LNCaP clone FGC (cell line): ENCODE results near the gene PSMA3.

Experiments used
- DNase-seq: peaks from one replicate; pipeline ENCODE4 v3.0.0-alpha.2; 2011; ENCODE audit warnings: low read depth
- H3K4me3 ChIP-seq: 2 replicates; pipeline ENCODE4 v1.5.1; 2011; ENCODE audit warnings: mild to moderate bottlenecking, low read depth, low read length, control low read depth
- TF ChIP-seq, protein P1 (sequence below): IDR thresholded peaks from 2 replicates; pipeline ENCODE4 v1.5.1; 2012; ENCODE audit warnings: mild to moderate bottlenecking; ENCODE audit not compliant: control insufficient read depth, insufficient read depth; ENCODE audit errors: extremely low read depth

Gene PSMA3

DNA sequence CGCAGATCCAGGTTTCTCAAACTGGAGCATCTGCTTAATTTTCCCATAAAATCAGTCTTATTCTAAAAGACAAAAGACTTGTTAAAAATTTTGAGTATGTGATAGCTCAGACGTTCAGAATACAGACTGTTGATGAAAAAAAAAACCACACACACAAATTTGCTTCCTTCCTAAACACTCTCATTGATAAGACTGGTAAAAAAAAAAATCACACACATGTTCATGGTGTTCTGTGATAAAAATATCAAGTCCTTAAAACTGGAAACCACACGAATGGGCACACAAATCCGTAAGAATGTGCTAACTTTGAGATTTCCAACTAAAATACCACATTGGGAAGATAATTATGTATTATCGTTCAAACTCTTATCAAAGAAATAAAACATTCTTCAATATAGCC, 47.0 kb downstream of the PSMA3 start:
- DNase-seq: no peak
- H3K4me3 ChIP-seq: no peak overlapping the region
- TF ChIP-seq, protein P1, sequence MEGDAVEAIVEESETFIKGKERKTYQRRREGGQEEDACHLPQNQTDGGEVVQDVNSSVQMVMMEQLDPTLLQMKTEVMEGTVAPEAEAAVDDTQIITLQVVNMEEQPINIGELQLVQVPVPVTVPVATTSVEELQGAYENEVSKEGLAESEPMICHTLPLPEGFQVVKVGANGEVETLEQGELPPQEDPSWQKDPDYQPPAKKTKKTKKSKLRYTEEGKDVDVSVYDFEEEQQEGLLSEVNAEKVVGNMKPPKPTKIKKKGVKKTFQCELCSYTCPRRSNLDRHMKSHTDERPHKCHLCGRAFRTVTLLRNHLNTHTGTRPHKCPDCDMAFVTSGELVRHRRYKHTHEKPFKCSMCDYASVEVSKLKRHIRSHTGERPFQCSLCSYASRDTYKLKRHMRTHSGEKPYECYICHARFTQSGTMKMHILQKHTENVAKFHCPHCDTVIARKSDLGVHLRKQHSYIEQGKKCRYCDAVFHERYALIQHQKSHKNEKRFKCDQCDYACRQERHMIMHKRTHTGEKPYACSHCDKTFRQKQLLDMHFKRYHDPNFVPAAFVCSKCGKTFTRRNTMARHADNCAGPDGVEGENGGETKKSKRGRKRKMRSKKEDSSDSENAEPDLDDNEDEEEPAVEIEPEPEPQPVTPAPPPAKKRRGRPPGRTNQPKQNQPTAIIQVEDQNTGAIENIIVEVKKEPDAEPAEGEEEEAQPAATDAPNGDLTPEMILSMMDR: no peak

DNA sequence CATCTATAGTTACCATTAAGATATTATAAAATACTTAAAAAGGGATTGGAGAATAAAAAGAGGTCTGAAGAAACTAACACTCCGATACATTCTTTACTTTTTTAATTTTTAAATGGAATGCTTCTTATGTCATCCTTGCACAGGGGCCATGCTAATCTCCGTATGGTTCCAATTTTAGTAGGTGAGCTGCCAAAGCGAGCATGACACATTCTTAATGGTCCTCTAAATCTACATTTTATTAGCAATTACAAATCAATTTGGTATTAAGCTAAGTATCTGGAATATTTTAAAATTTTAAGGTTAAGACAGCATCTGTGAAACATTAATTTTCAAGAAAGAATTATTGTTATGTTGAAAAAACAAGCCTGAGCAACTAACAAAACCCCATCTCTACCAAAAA, 47.5 kb downstream of the PSMA3 start:
- DNase-seq: no peak
- TF ChIP-seq, protein P1: no peak
- H3K4me3 ChIP-seq: no peak overlapping the region

DNA sequence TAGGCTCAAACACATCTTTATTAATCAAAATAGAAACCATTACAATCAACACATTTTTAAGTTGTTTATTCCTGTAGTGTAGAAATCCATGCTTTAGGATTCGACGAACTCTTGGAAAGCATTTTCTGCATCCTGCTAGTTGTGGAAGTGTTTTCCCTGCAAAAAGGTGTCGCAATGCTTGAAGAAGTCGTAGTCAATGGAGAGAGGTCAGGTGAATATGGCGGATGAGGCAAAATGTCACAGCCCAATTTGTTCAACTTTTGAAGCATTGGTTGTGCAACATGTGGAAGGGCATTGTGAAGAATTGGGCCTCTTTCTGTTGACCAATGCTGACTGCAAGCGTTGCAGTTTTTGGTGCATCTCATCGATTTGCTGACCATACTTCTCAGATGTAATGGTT, 49.6 kb downstream of the PSMA3 start:
- H3K4me3 ChIP-seq: no peak overlapping the region
- DNase-seq: no peak
- TF ChIP-seq, protein P1: no peak

DNA sequence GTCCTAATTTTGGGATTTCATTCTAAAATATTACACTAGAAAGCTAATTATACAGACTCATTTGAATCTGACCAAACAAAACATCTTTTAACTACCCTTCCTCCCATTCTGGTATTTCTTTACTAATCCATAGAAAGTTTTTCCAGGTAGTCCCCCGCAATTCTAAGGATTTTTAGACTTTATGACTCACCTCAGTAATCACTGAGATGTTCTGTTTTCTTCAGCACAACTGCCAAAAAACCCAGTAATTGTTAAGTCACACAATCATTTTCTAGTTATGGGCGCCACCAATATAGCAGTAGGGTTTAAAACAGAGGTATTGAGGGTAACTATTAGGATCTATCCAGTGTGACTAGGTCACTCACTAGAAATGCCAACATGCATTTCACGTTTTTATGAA, 52.1 kb downstream of the PSMA3 start:
- TF ChIP-seq, protein P1: no peak
- DNase-seq: no peak
- H3K4me3 ChIP-seq: peak overlapping the region; percentile 84

DNA sequence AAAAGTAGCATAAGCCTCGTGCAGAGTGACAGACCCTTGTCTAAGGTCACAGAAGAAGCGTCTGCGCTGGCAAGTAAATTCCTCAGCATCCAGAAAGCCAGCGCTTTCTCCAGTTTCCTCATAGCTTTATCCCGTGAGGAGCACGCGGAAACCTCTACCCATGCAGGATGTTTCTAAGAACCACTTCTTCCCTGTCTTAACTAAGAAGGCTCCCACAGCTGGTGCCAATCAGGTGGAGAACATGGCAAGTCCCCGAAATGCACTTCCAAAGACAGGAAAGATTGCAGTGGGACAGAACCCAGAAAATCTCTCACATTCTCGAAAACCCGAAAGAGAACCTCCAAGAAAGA, 52.7 kb downstream of the PSMA3 start:
- peak; percentile 32 for DNase-seq
- TF ChIP-seq, protein P1: no peak
- peak overlapping the region; percentile 84 for H3K4me3 ChIP-seq

DNA sequence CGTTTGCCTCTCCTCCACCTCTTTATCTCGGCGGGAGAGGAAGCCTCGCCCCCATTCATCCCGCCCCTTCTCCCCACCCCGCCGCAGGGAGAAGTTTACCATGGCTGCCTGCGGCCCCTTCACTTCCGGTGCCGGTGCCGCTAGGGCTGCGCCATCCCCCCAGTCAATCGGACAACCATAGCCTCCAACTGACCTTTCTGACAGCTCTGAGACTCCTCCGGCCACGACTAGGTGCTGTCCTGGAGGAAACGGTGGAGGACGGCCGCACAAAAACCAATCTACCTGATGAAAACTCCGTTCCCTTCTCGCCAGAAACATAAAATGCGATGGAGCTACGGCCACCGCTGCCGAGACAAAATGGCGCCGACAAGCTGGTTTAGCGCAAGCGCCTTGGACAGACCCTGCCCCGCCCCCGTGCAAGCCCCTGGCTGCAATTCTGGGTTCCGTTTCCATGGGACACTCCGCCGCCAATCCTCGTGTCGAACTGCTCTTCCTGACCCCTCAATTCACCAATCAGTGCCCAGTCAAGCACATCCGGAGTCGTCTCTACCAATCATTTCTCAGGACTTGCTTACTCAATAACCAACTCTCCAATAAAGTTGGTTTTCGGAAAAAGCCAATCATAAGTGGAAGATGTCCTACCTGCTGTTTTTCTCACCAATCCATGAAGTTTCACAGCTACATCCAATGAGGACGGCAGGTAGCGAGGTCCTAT, 53.3 kb downstream of the PSMA3 start:
- H3K4me3 ChIP-seq: peak overlapping the region; percentile 84
- TF ChIP-seq, protein P1: no peak
- peak; percentile 100 for DNase-seq
